Activated CD8-positive, alpha-beta memory T cell treated with anti-CD3 and anti-CD28 coated beads, Interleukin-2, amount 50 U/mL, for 24 hours (primary cell): ENCODE measurements around the gene TOM1L1.

Source experiments
- DNase-seq: peaks from one replicate; pipeline ENCODE4 v3.0.0-alpha.2; 2020; ENCODE audit errors: extremely low read depth

The TOM1L1 gene

GRCh38 chr17:54945671-54946070, 45.0 kb downstream of the TOM1L1 start:
- no peak for DNase-seq

- DNase-seq, result no peak
These were observed 46.7 kb downstream of the TOM1L1 start for GRCh38 chr17:54947396-54947795.

- DNase-seq, result no peak
These were observed 47.7 kb downstream of the TOM1L1 start for GRCh38 chr17:54948380-54948779.

DNA sequence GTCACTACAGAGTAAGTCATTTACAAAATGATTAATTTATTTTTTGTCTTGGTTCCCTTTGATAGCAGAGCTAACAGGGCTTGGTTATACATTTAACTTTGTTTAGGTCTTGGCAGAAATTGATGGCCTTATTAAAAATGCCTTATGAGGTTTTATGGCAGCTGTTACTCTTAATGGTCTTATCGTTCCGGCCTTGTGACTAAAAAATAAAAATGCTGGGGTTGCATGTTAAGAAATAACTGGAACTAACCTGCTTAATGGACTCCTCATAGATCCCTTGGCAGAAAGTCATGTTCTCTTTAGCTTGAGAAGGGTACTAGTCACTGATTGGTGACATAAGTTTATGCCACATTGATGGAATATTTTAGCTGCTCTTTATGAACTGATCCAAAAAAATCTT, 49.5 kb downstream of the TOM1L1 start:
- DNase-seq, result no peak

DNA sequence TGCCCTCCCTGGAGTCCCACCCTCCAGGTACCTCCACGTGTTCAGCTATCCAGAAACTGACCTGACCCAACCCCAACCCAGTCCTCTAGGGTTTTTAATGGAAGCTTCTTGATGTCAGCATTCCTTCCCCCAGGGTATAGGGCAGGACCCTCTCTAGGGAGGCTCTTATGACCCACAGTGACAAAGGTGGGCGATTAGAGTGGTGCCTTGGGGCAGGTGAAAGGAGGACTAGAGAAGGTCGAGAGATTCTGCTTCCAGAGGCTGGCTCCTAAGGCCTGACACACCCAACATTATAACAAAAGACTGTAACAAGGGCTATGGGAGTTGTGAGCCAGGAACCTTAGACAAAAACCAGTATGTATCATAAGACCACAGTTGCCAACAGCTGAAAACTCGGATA, 50.6 kb downstream of the TOM1L1 start:
- no peak for DNase-seq

DNA sequence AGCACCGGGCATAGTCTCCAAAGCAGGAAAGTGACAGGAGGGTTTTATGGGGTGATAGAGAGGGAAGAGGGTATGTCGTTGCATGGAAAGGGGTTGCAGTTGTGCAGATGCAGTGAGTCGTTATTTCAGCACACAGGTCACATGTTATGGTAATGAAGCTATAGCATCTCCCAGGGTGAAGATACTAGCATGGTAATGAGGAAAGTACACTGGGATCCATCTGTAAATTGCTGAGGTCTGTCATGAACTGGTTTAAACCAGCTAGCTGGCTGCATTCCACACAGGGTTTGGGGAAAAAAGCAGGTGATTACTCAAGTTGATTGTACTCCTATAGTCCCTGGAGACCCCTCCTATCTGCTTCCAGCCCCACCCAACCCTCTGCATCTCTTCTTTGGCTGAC, 56.1 kb downstream of the TOM1L1 start:
- no peak for DNase-seq

- DNase-seq, result no peak
These were observed 67.1 kb downstream of the TOM1L1 start for GRCh38 chr17:54967621-54968261.

DNA sequence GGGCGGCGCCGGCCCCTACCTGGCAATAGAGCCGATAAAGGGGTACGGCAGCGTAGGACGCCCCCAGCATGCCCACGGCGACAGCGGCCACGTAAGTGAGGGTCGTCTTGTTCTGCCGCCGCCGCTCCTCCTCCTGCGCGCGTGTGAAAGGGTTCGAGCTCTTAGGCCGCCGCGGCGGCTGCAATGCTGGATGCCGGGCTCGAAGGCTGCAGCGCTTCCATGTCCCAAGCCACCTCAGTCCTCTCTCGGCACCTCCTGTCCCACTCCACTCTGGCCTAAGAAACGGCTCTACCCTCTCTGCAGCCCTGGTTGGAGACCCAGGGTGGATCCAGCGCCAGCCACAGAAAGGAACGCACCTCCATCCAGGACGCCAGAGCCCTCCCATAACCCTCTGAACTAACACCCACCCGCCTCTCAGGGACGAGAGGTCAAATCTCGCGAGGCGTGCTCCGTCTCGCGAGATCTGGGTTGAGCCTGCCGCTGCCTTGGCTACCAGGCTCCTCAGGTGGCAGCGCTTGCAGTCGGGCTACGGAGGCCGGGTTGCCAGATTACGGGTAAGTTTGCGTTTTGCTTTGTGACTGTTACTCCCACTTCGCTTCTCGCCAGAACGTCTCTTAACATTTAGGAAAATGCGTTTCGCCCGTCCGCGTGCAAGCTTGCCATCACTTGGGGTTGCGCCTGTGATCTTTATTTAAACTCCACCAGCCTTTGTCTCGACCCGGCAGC, 67.8 kb downstream of the TOM1L1 start, which contains the start of the genes COX11 and STXBP4:
Gene COX11, minus strand, starts transcription at position 393 of the 726 bp plus-strand sequence. Its CDS starts 8 bp downstream, at position 385.
Gene STXBP4, plus strand, starts transcription at position 504 of the 726 bp plus-strand sequence. CDS start 17,455 bp downstream, outside the sequence.
- peak; percentile 74 for DNase-seq

DNA sequence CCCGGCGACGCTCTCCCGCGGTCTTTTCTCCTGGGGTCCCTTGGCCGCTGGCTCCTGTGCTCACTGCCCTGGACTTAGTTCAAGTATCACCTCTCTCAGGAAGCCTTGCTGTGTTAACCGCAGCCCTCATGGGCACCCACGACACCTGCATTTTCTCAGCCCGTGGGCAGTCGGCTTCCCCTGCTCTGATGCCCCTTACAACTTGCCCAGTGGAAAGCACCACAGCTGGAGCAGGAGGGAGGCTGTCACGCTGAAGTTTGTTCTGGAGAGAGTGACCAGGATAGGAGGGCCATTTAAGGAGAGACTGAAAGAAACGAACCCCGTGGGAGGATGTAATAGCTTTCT, 68.3 kb downstream of the TOM1L1 start:
- no peak for DNase-seq

- DNase-seq, result no peak
These were observed 69.3 kb downstream of the TOM1L1 start for GRCh38 chr17:54969658-54970572.

DNA sequence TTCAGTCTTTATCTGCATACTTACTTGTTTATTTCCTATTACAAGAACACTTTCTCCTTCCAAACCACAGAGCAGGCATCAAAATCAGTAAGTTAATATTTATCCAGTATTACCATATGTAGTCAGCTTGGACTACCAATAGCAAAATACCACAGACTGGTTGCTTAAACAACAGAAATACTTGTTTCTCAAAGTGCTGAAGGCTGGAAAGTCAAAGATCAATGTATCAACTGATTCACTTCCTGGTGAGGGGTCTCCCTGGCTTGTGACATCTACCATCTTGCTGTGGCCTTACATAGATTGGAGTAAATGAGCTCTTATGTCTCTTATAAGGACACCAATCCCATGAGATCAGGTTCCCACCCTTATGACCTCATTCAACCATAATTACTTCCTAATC, 70.5 kb downstream of the TOM1L1 start:
- no peak for DNase-seq

DNA sequence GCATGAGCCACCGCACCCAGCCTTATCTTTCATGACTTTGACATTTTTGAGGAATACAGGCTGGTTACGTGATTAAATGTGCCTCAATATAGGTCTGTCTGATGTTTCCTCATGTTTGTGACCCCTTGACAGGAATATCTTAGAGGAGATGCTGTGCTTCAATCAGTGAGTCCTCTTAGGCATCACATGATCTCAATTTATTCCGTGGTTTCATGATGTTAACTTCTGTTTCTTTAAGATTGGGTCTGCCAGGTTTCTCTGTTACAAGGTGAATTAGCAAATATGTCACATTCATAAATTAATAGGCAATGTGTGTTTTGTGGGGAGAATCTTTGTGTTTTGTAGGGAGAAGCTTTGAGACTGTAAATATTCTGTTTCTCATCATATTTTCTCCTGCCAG, 71.2 kb downstream of the TOM1L1 start:
- no peak for DNase-seq

DNA sequence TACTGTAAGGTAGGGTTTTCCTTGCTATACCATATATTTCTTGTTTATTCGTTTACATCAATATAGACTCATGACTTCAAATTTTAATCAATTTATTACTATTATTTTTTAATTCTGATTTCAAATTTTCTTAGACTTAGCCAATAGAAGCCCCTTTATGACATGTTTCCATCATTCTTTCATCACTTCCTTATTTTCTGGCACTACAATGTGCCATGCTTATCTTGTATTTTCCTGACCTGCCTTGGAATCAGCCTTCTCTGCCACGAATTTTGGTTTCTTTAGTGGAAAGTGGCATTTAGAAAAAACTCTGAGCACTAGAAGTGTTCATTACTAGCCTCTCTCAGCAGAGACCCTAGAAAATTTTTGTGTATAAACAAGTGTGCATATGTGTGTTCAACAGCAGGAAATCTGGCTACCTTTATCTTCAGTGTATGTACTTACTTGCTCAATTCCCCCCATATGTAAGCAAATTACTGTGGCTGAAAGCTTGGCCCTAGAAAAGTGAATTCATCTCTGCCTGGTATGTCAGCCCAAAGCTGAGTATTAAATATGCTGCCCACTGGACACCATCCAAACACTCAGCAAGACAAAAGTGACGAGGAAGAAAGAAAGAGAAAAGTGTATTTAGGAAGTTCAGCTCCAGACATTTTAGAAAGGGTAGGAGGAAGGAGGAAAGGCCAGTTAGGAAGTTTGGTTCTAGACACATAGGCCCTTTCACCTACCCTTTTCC, 71.9 kb downstream of the TOM1L1 start:
- DNase-seq, result no peak

- no peak for DNase-seq
These were observed 74.1 kb downstream of the TOM1L1 start for GRCh38 chr17:54974759-54975158.

GRCh38 chr17:54976316-54976715, 75.7 kb downstream of the TOM1L1 start:
- DNase-seq, result no peak

DNA sequence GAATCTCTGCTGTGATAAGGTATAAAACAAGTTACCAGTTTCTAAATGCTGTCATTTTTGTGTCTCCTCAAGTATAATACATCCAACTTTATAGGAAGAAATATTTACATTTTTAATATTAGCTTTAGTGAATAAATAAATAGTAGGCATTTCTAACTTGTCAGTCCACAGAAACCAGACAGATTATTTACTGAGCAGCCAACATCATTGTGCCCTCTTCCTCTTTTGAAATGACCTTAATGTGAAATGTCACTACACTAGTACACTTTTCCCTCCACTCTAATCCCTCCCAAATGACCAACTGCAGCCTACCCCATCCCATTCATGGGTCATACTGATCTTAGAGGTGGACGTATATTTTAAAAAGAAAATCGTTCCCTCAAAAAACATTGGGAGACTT, 77.1 kb downstream of the TOM1L1 start:
- DNase-seq, result no peak

GRCh38 chr17:54979657-54980056, 79.0 kb downstream of the TOM1L1 start:
- no peak for DNase-seq

DNA sequence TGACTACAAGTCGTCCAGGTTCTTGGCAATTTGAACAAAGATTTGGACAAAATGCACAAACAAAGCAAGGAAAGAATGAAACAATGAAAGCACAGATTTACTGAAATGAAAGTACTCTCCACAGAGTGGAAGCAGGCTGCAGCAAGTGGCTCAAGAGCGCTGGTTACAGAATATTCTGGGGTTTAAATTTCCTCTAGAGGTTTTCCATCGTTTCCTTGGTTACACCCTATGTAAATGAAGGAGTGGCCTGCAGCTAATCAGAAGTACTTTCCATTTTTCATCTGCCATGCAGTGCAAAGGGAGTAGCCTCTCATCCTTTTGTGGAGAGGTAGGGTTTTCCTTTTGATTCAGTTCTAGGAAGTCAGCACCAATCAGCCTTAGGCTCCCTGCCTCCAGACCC, 79.7 kb downstream of the TOM1L1 start:
- DNase-seq, result no peak

DNA sequence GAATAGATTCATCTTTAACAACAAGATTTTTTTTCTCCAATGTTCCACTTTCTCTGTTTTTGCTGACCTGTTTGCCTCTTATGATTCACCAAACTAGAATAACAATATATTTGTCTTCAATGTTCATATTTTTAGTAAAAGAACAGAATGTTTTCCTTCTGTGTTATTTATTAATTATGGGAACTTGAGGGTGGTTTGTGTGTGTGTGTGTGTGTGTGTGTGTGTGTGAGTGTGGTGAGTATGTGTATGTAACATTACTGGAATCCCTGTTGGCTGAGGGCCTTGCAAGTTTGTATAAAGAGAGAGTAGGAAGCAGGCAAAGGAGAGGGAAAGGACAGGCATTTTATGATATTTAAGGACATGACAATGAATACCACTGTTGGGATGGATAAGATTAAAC, 81.7 kb downstream of the TOM1L1 start:
- DNase-seq, result no peak

DNA sequence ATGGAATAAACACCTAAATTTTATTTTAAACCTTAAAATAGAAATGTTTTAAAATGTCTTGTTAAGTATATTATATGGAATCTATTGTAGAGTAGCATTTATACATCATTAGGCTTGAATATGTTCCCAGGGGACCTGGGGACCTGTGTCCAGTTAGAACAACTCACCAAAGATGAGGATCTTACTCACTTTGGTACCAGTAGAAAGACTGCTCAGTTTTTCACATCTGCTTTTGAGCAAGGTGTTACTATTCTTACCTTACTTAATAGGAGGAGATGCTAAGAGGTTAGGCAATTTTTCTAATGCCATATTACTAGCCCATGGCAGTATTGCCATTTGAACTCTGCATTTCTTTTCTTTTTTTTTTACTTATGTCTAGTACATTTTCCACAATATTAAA, 82.6 kb downstream of the TOM1L1 start:
- DNase-seq, result no peak

GRCh38 chr17:54985476-54985875, 84.8 kb downstream of the TOM1L1 start:
- DNase-seq, result no peak

- no peak for DNase-seq
These were observed 89.5 kb downstream of the TOM1L1 start for GRCh38 chr17:54990118-54990517.
